Retina (tissue), 1 donor: ENCODE data around the gene MRPS23.

ENCODE experiments used
- DNase-seq: peaks from one replicate; pipeline ENCODE4 v3.0.0-alpha.2; 2016

Gene MRPS23

GRCh38 chr17:57834146-57834741, 15.6 kb downstream of the MRPS23 start:
- no peak for DNase-seq

GRCh38 chr17:57833179-57833939, 16.5 kb downstream of the MRPS23 start:
- DNase-seq, result peak; percentile 90

GRCh38 chr17:57832314-57833178, 17.3 kb downstream of the MRPS23 start:
- DNase-seq, result no peak

GRCh38 chr17:57830880-57831279, 19.0 kb downstream of the MRPS23 start:
- DNase-seq, result no peak

GRCh38 chr17:57823469-57824401, 26.1 kb downstream of the MRPS23 start:
- DNase-seq, result peak; percentile 40

GRCh38 chr17:57819867-57820266, 30.0 kb downstream of the MRPS23 start:
- no peak for DNase-seq

GRCh38 chr17:57819285-57819684, 30.6 kb downstream of the MRPS23 start:
- DNase-seq, result no peak

- DNase-seq, result no peak
Observed at GRCh38 chr17:57818066-57818465, 31.8 kb downstream of the MRPS23 start.

GRCh38 chr17:57817299-57817698, 32.5 kb downstream of the MRPS23 start:
- DNase-seq, result no peak

GRCh38 chr17:57814421-57814820, 35.4 kb downstream of the MRPS23 start:
- DNase-seq, result no peak

- DNase-seq, result no peak
Observed at GRCh38 chr17:57811638-57812280, 38.1 kb downstream of the MRPS23 start.

- DNase-seq, result peak; percentile 84
Observed at GRCh38 chr17:57810721-57811637, 38.9 kb downstream of the MRPS23 start.

- DNase-seq, result no peak
Observed at GRCh38 chr17:57809879-57810278, 40.0 kb downstream of the MRPS23 start.

- no peak for DNase-seq
Observed at GRCh38 chr17:57808882-57809281, 41.0 kb downstream of the MRPS23 start.

GRCh38 chr17:57806167-57806830, 43.5 kb downstream of the MRPS23 start:
- DNase-seq, result no peak

GRCh38 chr17:57803021-57803420, 46.8 kb downstream of the MRPS23 start:
- peak; percentile 56 for DNase-seq

GRCh38 chr17:57801044-57801711, 48.7 kb downstream of the MRPS23 start:
- no peak for DNase-seq

GRCh38 chr17:57794841-57795240, 55.0 kb downstream of the MRPS23 start:
- no peak for DNase-seq

- DNase-seq, result no peak
Observed at GRCh38 chr17:57788725-57789124, 61.1 kb downstream of the MRPS23 start.

- DNase-seq, result no peak
Observed at GRCh38 chr17:57785022-57785421, 64.8 kb downstream of the MRPS23 start.
